ENCODE data around the gene SPIRE2.

The SPIRE2 gene

DNA sequence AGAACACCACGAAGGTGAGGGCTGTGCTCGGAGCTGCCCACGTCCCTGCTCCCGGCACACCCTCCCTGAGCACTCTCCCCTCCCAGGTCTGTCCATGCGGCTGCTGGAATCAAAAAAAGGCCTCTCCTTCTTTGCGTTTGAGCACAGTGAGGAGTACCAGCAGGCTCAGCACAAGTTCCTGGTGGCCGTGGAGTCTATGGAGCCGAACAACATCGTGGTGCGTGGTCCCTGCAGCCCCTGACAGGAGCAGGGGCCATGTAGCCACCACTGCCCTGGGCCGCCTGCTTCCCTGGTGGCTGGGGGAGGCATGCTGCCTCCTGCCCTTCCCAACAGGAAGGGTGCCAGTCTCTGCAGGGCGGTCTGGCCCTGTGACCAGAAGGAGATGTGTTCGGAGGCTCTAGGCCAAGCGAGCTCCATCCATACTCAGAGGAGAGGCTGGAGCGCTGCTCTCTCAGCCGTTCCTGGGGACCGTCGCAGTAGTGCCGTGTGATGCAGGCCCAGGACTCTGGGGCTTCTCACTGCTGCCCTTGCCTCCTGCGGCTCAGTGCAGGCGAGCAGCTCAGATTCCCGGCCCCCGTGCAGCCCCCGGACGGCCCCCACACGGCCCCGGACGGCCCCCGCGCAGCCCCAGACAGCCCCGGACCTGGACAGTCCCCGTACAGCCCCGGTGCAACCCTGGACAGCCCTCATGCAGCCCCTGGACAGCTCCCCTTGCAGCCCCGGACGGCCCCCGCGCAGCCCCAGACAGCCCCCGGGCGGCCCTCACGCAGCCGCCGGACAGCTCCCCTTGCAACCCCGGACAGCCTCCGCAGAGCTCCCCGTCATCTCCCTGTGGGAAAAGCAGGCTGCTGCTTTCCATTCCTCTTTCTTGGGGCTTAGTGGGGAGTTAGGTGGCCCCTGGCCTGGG is 65.6 kb downstream of the SPIRE2 start:
- no peak for DNase-seq (ENCODE audit: low read depth in 2 of 3, low spot score in 1 of 3)

DNA sequence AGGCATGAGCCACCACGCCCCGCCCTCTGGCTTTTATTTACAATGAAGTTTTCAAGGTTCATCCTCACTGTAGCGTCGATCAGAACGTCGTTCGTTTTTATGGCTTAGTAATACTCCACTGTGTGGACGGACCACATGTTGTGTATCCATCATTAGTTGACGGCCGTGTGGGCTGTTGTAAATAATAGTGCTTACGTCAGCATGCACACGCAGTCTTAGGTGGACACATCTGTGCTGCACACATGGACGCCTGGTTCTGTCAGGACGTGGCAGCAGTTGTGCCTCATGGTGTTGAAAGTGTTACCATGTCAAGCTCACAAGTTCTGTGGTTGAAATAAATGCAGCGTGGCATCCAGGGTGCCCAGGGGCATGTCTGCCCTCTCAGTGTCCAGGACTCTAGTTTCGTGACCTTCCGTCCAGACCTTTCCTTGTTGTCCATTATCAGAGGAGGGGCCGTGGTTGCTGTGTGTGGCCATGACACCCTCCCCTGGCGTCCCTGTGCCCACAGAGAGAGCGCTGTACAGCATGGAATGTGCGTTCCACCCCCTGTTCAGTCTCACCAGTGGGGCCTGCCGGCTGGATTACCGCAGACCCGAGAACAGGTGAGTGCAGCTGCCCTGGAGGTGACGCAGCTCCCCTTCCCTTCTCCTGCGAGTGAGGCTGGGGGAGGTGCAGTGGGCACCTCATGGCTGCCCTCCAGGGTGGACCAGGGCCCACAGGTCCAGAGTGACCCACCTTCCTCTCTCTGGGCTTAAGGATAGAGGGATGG is 67.4 kb downstream of the SPIRE2 start:
- no peak for DNase-seq (ENCODE audit: low read depth in 2 of 3, low spot score in 1 of 3)

DNA sequence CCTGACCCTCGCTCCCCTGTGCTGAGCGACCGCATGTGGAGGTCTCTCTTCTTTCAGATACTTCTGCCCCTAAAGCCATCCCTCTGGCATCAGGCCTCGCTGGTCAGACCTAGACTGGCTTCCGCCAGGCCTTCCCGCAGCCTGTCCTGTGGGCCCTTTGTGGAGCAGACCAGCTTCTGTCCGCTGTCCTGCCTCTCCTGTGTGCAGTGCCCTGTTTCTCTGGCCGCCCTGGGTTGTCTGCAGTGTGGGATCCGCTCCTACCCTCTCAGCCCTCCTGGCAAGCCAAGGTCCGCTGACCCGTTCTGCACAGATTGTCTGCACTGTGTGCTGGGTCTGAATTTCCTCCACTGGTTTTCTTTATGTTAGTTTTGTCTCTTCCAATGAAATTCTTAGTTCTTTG is 68.9 kb downstream of the SPIRE2 start:
- DNase-seq (ENCODE audit: low read depth in 2 of 3, low spot score in 1 of 3): no peak

DNA sequence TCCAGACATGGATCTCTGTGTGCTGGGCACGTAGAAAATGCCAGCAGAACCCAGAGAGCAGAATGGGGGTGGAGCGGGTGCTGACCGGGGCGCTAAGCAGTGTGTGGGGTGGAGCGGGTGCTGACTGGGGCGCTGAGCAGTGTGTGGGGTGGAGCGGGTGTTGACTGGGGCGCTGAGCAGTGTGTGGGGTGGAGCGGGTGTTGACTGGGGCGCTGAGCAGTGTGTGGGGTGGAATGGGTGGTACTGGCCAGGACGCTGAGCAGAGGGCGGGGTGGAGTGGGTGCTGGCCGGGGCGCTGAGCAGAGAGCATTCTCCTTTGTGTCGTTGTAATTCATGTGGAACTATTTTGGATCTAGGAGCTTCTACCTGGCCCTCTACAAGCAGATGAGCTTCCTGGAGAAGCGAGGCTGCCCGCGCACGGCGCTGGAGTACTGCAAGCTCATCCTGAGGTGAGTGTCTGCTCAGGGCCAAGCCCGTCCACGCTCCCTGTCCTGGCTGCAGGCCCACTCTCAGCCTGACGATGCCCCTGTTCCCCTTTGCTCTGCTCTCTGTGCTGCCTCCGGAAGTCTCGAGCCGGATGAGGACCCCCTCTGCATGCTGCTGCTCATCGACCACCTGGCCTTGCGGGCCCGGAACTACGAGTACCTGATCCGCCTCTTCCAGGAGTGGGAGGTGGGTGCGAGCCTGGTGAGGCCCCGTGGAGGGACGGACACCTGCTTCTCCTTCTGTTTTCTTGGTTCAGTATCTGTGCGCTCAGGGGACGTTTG is 70.1 kb downstream of the SPIRE2 start:
- no peak for DNase-seq (ENCODE audit: low read depth in 2 of 3, low spot score in 1 of 3)

DNA sequence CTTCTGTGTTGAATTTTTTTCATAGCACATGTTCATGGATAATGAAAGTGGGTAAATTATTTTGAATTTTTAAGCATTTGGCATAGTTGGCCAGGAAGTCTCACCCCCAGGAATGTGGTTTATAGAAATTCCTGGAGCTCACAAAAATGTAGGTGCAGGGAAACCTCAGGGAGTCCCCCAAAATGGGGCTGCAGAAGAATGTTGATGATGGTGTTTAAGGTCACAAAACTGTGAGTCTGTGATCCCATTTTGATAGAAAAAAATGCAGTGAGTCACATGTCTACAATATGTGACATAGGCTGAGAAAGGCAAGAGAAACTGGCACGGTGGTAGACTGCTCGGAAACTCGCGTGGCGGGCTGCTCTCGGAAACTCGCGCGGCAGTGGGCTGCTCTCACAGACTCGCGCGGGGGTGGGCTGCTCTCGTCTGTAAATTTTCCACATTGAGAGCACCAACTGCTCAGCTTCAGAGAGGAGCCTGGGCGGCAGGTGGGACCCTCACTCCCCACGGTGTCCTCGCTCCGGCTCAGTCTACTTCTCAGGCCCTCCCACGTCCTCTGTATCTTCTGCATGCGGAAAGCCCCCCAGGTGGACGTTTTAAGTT is 71.7 kb downstream of the SPIRE2 start:
- DNase-seq (ENCODE audit: low read depth in 2 of 3, low spot score in 1 of 3): no peak

DNA sequence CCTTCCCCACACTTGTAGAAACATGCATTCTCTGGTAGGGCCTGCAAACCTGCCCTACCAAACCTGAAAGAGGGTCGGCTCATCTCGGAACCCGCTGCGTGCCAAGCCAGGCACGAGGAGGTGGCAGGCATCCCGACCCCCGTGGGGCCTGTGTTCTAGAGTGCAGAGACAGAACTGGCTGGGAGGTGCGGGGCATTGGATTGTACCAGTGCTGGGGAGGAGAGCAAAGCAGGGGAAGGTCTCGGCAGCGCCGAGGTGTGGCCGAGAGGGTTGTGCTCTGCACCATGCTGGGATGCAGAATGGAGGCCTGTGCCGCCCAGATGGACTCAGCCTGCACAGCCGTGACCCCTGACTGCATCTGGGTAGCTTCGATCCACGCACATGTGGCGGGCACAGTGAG is 72.6 kb downstream of the SPIRE2 start:
- no peak for DNase-seq (ENCODE audit: low read depth in 2 of 3, low spot score in 1 of 3)

DNA sequence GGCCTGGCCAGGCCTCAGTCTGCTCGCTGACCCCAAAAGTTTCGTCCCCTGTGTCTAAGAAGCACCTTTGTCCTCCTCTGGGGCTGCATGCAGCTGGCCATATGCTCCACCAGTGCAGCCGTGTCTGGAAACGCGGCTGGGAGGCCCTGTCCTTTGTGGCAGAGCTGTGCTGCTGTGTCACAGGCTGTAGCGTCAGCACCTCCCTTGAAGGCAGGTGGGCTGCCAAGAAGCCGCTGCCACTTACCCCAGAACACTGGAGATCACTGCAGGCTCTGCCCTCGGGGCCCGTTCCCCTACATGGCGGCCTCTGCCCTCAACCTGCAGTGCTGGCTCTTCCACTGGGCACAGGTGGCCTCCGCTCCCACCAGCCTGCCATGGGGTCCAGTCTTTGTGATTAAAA is 74.7 kb downstream of the SPIRE2 start:
- no peak for DNase-seq (ENCODE audit: low read depth in 2 of 3, low spot score in 1 of 3)

DNA sequence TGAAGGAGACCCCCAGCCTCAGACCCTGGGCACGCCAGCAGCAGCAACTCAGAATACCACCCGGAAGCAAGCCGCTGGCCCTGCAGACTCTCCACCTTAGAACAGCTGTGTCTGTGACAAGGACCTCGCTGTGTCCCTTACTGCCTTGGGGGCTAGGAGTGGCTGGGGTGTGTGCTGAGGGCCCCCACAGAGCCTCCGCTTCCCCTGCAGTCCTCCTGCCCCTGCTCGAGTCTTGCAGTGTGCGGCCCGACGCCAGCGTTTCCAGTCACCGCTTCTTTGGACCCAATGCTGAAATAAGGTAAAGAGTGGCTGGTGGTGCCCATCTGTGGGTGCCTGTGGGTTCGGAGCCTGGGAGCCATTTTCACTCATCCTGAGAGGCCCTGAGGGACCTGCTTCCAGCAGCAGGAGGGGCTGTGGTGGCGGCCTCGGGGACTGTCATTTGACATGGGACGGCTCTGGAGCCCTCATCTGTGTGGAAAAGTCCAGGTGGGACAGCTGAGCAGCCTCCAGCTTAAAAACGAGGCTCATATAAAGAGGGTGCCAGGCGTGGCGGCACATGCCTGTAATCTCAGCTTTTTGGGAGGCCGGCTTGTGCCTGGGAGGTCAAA is 75.7 kb downstream of the SPIRE2 start:
- no peak for DNase-seq (ENCODE audit: low read depth in 2 of 3, low spot score in 1 of 3)

DNA sequence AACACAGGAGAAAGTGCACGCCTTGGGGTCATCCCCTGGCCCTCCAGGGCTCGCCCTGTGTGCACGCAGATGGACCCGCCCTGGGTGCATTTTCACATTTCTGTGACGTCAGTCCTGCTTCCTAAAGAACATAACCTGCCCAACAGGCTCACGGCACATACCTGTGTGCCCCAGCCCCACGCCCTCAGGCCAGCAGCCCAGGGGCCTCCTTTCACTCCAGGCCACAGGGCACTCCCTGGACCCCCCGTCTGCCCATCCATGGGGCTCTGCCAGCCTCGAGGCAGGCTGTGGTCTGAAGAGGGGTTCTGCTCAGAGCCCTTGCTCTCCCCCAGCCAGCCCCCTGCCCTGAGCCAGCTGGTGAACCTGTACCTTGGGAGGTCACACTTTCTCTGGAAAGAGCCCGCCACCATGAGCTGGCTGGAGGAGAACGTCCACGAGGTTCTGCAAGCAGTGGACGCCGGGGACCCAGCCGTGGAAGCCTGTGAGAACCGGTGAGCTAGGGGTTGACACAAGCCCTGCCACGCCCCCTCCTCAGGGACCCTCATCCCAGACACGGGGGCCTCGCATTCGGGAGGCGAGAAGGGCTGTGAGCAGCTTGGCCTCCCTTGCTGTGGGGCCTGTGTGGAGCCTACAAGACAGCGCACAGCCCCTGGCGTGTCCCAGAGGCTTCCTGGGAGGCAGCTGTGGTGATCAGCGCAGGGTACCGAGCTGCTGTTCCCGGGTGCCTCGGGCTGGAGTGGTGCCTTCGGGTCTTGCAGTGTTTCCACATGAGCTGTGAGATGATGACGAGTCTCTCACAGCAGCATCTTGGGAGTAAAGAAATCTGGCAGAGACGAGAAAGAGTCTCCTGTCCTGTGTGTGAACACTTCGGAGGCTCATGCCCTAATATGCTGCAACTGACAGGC is 76.6 kb downstream of the SPIRE2 start:
- DNase-seq (ENCODE audit: low read depth in 2 of 3, low spot score in 1 of 3): no peak

DNA sequence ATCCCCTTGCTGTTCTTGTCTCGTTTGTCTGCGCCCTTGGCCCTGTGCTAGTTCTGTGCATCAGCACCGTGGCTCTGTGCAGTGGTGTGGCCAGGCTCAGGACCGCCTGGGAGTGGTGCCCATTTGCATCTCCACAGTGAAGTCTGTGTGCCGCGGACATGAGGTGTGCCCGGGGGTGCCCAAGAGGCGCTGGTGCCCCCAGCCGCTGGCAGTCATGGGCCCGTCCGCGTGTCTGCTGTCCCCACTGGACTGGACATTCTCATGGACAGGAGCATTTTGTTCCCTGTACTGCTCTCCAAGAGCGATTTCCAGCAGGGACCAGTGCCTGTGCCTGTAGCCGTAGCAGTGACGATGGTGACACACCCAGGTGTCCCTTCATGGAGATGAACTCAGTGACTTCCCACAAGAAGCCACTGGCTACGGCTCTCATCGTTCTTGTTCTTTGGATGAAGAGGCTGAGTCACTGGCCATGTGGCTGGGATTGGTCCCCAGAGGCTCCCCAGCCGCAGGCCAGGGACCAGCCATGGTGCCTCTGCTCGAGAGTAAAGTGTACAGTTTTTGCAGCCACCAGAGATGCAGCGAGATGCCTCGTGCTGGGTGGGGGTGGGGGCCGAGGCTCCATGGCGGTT is 77.3 kb downstream of the SPIRE2 start:
- no peak for DNase-seq (ENCODE audit: low read depth in 2 of 3, low spot score in 1 of 3)

DNA sequence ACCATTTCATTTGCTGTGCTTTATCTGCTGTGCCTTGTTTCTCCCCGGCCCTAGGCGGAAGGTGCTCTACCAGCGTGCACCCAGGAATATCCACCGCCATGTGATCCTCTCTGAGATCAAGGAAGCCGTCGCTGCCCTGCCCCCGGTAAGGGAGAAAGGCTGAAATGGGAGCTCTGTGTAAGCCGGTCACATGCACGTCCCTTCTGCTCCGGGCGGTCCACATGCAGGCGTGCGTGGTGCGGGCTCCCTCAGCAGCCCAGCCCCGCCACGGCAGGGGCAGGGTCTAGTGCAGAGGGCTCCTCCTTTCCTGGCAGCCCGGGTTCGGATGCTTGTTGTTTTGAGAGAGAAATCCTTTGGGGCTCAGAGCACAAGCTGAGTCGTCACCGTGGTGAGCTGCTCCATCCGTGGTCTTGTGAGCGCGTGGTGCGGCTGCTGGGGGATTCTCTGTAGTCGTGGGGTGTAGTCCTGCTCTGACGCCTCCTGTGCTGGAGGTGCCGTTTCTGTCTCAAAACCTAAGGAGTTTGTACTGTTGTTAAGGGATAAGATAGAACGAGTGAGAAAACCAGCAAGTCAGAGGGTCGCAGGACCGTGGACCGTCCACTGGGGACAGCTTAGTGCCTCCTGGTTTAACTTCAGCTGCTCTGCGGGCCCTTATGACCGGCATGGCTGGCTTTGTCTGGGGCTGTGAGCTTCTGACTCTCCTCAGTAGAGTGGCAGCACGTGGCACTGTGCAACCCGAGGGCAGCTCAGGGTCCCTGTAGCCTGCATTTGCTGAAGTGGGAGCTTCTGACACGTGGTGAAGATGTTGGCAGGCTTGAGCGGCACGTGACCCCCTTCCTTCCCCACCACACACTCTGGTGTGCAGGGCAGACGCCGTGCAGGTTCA is 78.1 kb downstream of the SPIRE2 start:
- DNase-seq (ENCODE audit: low read depth in 2 of 3, low spot score in 1 of 3): no peak

DNA sequence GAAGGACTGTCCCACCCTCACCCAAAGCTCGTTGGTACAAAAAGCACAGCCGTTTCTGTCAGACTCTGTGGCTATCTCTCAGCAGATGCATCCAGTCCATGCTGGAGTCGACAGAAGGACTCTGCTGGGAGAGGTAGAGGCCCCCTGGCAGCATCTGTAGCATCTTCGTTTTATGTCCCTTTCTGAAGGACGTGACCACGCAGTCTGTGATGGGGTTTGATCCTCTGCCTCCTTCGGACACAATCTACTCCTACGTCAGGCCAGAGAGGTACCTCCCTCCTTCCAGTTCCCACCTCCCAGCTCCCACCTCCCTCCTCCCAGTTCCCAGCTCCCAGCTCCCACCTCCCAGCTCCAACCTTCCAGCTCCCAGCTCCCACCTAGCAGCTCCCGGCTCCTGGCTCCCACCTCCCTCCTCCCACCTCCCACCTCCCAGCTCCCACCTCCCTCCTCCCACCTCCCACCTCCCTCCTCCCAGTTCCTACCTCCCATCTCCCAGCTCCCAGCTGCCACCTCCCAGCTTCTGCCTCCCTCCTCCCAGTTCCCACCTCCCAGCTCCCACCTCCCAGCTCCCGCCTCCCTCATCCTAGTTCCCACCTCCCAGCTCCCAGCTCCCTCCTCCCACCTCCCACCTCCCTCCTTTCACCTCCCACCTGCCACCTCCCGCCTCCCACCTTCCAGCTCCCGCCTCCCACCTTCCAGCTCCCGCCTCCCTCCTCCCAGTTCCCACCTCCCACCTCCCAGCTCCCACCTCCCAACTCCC is 79.0 kb downstream of the SPIRE2 start:
- DNase-seq (ENCODE audit: low read depth in 2 of 3, low spot score in 1 of 3): no peak

DNA sequence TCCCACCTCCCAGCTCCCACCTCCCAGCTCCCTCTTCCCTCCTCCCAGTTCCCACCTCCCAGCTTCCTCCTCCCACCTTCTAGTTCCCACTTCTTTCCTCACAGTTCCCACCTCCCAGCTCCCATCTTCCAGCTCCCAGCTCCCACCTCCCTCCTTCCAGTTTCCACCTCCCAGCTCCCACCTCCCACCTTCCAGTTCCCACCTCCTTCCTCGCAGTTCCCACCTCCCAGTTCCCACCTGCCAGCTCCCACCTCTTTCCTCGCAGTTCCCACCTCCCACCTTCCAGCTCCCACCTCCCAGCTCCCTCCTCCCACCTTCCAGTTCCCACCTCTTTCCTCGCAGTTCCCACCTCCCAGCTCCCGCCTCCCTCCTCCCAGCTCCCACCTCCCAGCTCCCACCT is 80.0 kb downstream of the SPIRE2 start:
- DNase-seq (ENCODE audit: low read depth in 2 of 3, low spot score in 1 of 3): no peak

DNA sequence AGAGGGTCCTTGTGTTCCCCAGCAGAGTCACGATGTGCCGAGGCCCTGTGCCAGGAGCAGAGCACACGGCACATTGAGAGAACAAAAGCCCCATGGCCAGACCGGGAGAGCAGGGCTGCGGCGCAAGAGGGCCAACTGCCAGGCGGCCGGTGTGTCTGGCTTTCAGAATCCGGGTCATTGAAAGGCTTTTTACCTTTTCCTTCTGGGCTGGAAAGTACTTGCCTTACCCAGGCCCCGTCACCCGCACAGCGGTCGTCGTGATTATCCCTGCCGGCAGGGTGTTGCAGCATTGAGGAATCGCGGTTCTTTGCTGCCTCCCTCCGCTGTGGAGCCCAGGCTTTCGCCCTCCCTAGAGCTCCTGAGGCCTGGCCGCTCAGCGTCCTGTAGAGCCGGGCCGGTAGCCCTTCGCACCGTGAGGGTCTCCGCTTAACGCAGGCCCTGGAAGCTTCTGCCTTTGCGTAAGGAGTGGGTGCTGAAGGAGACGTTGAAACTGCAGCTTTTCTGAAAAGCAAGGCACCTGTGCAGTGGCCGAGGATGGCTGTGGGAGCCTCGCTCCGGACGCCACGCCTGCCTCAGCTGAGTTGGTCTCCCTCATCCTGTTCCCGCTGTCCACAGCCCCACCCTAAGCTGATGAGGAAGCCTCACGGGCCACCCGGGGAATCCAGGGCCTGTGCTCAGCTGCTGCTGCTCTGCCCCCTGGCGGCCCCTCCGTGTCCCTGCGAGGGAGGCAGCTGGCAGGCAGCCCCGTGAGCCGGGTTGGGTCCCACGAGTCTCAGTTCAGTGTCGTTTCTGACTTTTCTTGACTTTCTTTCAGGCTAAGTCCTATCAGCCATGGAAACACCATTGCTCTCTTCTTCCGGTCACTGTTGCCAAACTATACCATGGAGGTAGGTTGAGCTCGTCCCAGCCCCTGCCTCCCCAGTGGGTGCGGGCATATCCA is 81.8 kb downstream of the SPIRE2 start:
- peak; percentile 46 to 59 (median 55) for DNase-seq (ENCODE audit: low read depth in 2 of 3, low spot score in 1 of 3)

DNA sequence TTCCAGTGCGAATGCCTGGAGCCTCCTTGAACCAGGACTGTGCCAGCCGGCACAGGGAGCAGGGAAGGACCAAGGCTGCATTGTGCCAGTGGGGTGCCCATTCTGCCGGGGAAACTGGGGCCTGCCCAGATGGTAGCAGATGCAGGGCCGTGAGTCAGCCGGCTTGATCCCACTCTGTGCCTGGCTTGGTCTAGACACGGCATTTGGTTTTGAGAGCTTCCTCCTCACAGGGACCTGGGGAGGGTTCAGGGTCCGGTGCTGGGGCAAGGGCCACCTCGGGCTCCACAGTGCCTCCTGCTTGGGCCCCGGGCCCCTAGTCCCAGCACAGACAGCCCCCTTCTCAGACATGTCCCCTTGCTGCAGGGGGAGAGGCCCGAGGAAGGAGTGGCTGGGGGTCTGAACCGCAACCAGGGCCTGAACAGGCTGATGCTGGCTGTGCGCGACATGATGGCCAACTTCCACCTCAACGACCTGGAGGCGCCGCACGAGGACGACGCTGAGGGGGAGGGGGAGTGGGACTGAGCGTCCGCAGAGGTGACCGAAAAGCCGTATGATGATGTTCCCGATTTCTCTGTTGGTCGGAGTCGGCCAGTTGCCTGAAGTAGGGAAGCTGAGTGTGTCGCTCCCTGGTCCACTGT is 82.6 kb downstream of the SPIRE2 start:
- DNase-seq (ENCODE audit: low read depth in 2 of 3, low spot score in 1 of 3): no peak

DNA sequence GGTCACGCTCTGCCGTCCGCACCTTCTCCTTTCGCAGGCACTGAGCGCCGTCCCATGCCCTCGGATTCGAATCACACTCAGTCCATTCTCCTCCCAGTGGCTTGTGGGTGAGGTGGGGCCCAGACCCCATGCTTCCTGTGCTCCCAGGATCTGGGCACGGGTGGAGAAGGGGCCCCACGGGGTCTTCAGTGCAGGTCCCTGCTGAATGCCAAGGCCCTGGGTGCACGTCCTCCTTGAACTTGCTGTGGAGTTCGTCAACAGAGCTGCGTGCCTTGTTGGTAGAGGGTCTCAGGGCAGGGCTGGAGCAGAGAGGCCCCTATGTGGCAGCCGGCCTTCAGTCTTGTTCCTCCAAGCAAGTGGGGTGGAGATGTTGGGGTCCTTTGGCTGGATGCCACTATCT is 83.1 kb downstream of the SPIRE2 start:
- DNase-seq (ENCODE audit: low read depth in 2 of 3, low spot score in 1 of 3): no peak
